AG20443 (cell line): ENCODE data around the gene RPL15.
A peak's percentile ranks its signal among the peaks of the same experiment; 100 is the strongest.

Experiments
- DNase-seq: peaks from one replicate; pipeline ENCODE4 v3.0.0; 2012; ENCODE audit warnings: low spot score, mixed read lengths

Gene RPL15

DNA sequence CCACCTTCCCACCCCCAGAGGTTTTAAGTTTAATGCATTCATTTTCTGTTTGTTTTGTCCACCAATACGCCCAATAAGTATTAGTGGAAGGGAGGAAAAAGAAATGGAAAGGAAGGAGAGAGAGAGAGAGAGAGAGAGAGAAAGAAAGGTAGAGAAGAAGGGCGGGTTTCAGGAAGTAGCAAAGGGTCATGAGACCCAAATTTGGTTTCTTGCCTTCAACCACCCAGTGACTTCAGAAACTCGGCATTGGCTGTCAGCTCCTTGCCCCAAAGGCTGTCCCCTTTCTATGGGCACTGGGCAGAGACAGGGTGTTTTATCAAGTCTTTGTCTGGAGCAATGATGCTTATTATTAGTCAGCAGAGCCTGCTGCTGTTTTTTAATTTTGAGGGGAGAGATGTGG, 14.7 kb downstream of the RPL15 start:
- DNase-seq, result no peak

GRCh38 chr3:23932571-23932970, 15.6 kb downstream of the RPL15 start:
- DNase-seq, result no peak

GRCh38 chr3:23934253-23934652, 17.3 kb downstream of the RPL15 start:
- no peak for DNase-seq

- DNase-seq, result no peak
These were observed 20.4 kb downstream of the RPL15 start for GRCh38 chr3:23937296-23937695.

- no peak for DNase-seq
These were observed 21.8 kb downstream of the RPL15 start for GRCh38 chr3:23938688-23939087.

DNA sequence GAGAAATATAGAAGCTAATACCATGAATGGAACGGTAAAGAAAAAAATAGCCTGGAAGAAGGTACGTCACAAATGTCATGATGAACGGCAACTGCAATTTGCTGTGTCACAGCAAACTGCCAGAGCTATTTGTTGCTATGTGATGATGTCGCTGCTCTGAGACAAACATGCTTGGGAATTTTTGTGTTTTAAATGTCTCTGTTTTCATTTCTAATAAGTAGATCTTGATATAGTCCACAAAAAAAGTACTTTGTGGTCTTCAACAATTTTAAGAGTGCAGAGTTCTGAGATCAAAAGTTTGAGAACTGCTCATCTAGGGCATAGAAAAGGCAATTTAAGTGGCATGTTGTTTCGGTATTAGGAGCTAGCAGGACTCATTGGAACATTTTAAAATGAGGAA, 23.8 kb downstream of the RPL15 start:
- DNase-seq, result no peak

DNA sequence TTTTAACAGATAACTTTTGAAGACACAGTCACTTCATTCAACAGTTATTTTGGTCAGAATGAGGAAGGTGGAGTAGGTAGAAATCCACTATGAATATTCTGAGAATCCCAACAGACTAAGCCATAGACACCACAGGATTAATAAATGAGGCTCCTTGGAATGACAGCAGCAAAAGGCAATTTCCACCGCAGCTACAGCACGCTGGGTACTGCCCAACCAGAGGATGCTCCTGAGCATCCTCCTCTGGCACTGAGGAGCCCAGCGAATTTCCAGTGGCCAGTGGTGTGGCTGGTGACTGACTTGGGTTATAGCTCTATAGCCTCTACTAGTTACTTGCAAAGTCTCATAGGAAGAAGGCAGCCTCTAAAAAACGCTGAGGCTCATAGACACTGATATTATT, 24.5 kb downstream of the RPL15 start:
- DNase-seq, result no peak

DNA sequence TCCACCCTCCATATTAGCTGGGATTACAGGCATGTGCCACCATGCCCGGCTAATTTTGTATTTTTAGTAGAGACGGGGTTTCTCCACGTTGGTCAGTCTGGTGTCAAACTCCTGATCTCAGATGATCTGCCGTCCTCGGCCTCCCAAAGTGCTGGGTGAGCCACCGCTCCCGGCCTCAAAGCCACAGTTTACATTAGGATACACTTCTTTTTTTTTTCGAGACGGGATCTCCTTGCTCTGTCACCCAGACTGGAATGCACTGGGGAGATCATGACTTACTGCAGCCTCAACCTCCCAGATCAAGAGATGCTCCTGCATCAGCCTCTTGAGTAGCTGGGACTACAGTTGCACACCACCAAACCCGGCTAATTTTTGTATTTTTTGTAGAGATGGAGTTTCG, 25.6 kb downstream of the RPL15 start:
- DNase-seq, result no peak

- DNase-seq, result no peak
These were observed 27.3 kb downstream of the RPL15 start for GRCh38 chr3:23944007-23944783.

GRCh38 chr3:23944861-23945662, 28.1 kb downstream of the RPL15 start, which contains the start of gene NR1D2:
Gene NR1D2, plus strand, starts transcription at chr3:23945286. Its CDS starts 293 bp downstream, at chr3:23945579.
- peak; percentile 95 for DNase-seq

DNA sequence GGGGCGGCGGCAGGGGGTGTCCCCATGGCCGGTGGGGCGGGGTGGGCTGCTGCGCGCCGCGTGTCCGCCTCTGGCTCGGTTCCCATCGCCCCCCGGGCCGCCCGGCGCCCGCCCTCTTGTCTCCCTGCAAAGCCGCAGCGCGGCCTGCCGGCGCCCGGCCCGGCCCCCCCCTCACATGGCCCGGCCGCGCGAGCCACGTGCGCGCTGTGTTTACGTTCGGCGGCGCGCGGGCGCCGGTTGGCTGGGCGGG, 28.7 kb downstream of the RPL15 start:
- DNase-seq, result no peak

DNA sequence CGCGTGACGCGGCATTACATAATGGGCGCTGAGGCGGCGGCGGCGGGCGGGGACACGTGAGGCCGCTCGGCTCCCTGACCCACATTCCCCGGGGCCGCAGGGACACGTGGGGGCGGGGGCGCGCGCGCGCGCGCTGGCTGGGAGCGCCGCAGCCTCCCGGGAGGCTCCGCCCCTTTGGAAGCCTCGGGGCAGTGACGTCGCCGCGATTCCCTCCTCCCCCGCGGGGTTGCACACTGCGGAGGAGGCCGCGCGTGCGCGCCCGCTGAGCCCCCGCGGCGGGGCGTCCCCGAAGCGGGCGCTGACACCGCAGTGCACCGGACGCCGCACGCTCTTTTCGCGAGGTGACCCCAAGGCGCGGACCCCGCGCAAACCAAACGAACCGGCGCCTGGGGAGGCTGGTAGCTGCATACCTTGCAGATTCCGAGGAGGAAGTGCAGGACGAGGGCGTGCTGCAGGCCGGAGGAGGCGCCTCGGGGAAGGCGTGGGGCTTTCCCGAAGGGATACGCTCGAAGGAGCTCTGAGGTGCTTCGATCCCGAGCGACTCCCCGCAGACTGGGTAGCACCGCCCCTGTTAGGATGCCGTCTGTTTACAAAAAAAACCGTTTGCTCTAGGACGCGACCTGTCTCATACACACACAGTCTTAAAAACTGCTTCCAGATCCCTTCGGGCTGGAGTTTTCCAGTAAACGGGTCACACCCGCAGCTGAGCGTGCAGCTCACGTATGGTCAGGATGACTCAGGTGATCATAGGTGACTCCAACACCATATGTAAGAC, 29.2 kb downstream of the RPL15 start:
- DNase-seq, result peak; percentile 99

- no peak for DNase-seq
These were observed 31.8 kb downstream of the RPL15 start for GRCh38 chr3:23948761-23949160.

GRCh38 chr3:23949784-23950183, 32.9 kb downstream of the RPL15 start:
- DNase-seq, result no peak

DNA sequence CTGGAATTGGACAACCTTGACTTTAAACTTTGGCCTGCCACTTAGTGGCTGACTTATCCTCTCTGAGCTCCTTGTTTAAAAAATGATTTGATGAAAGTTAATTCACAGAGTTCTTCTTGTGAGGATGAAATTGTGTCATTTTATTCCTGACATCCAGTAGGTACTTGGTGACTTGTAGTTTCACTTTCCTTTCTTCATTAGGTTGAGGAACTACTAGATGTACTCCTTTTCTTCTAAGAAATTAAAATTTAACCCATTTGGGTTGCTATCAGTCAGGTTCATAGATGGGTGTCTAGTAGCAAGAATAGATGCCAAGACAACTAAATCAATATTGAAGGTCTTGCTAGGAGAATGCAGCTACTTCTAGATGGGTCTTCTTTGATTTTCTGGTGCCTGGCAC, 33.4 kb downstream of the RPL15 start:
- no peak for DNase-seq

- DNase-seq, result no peak
These were observed 35.7 kb downstream of the RPL15 start for GRCh38 chr3:23952646-23953045.

DNA sequence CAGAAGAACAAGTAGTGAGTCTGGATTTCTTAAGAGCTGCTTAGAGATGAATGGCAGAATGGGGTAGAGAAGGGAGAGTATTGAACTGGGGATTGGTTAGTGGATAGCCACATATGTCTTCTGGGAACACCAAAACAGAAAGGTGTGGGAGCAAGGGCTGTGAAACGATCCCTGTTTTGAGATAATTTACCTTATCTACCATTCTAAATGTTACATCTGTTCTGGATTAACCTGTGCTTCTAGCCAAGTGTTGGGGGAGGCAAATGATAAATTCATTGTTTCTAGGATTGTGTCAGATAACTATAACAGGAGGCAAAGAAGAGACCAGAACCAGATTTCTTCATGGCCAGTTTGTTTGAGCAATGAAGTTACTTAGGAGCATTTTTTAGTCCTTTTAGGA, 36.6 kb downstream of the RPL15 start:
- DNase-seq, result no peak

GRCh38 chr3:23954144-23954543, 37.2 kb downstream of the RPL15 start:
- no peak for DNase-seq

DNA sequence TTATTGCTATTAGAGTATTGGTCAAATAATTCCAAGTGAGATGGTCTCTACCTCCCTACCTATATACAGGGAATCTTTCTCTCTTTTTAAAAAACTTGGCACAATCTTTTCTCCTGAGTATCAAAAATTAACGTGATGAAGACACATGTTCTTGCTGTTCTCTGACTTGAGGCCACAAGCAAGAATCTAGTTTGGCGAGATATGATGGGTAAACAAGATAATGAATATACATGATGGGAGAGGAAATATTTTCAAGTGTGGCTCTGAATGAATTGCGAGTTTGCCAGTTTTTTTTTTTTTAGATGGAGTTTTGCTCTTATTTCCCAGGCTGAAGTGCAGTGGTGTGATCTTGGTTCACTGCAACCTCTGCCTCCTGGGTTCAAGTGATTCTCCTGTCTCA, 39.8 kb downstream of the RPL15 start:
- no peak for DNase-seq

DNA sequence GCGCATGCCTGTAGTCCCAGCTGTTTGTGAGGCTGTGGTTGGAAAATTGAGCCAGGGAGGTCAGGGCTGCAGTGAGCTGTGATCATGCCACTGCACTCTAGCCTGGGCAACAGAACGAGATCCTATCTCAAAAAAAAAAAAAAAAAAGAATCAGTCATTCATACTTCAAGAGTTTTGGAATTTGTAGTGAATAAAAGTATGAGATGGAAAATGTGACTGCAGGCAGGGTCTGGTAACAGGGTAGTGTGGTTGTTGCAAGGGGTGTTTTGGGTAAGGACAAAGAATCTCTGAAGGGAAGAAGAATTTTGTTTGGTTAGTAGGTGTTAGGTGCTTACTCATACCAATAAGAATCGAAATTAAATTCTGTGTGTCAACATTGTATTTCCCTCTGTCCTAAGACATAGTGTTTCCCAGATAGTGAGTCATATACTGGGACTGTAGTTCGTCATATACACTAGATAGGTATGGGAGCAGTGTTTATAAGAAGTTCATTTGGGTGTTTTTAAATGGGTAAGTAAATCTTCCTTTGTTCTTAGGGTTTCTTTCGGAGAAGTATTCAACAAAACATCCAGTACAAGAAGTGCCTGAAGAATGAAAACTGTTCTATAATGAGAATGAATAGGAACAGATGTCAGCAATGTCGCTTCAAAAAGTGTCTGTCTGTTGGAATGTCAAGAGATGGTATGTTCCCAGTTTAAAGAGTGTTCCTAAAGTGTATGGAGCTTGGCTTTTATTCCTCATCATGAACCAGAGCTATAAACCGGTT, 42.4 kb downstream of the RPL15 start:
- peak; percentile 56 for DNase-seq

- no peak for DNase-seq
These were observed 43.7 kb downstream of the RPL15 start for GRCh38 chr3:23960649-23961048.

- no peak for DNase-seq
These were observed 44.1 kb downstream of the RPL15 start for GRCh38 chr3:23961066-23961465.
